Urinary bladder (tissue), 4 donors: ENCODE data around the gene CACNA1S. TPM values are rescaled to one million over a fixed set of nuclear protein-coding genes. Genes with fewer than 3 reads are reported as not detected.

Source experiments
- DNase-seq: peaks from one replicate; pipeline ENCODE4 v3.0.0-alpha.2; 2015; ENCODE audit errors: extremely low spot score
- H3K27ac ChIP-seq: one replicate; pipeline ENCODE4 v1.5.1; 2013; ENCODE audit warnings: low read depth, mild to moderate bottlenecking, moderate library complexity
- H3K36me3 ChIP-seq: one replicate; pipeline ENCODE4 v1.6.1; 2013; ENCODE audit warnings: mild to moderate bottlenecking, moderate library complexity; ENCODE audit not compliant: insufficient read depth
- H3K4me1 ChIP-seq: one replicate; pipeline ENCODE4 v1.6.1; 2013; ENCODE audit warnings: mild to moderate bottlenecking, moderate library complexity; ENCODE audit not compliant: insufficient read depth
- H3K4me3 ChIP-seq: one replicate; pipeline ENCODE4 v1.5.1; 2013; ENCODE audit warnings: low read depth, low read length
- WGBS: extraction: QIAGEN DNeasy Blood & Tissue Kit; methylation state at CpG from one replicate; pipeline ENCODE4 v1.1.7; 2013; 5-methylcytosine and 5-hydroxymethylcytosine counted together
- polyA plus RNA-seq: library from polyadenylated mRNA; stranded (reverse); fragments of 200-250 nt; gene quantifications from one replicate; pipeline ENCODE4 v1.2.3, GENCODE V29; 2013
- total RNA-seq: library from RNA; depleted of rRNA; stranded (reverse); fragments of >200 nt; gene quantifications from one replicate; pipeline ENCODE4 v1.2.3, GENCODE V29; 2014
- donor health status: healthy with polysubstance abuse.
- donor health status: healthy.

Gene CACNA1S
- total and polyA plus RNA-seq, 2 donors, result 1.9 TPM; not detected in 1

GRCh38 chr1:201088395-201088794 lies 23.8 kb downstream of the CACNA1S start:
- no peaks in the 10 kb centered on the region for H3K36me3 ChIP-seq
- H3K27ac ChIP-seq, result no peak overlapping the region
- DNase-seq, result no peak
- H3K4me1 ChIP-seq, result no peaks in the 10 kb centered on the region
- no peak overlapping the region for H3K4me3 ChIP-seq
- 59% methylated on average over 4 of the region's 4 CpGs for WGBS

- Histone ChIP-seq H3K27ac (no peak overlapping the region), H3K4me1 (no peaks in the 10 kb centered on the region), H3K36me3 (no peaks in the 10 kb centered on the region), H3K4me3 (no peak overlapping the region)
- DNase-seq, result no peak
- 76% methylated on average over 12 of the region's 12 CpGs for WGBS
These were observed 26.1 kb downstream of the CACNA1S start for GRCh38 chr1:201085902-201086735.

- 52% methylated on average over 6 of the region's 6 CpGs for WGBS
- DNase-seq, result no peak
- Histone ChIP-seq H3K4me3 (no peak overlapping the region), H3K36me3 (no peaks in the 10 kb centered on the region), H3K4me1 (no peaks in the 10 kb centered on the region), H3K27ac (no peak overlapping the region)
These were observed 27.9 kb downstream of the CACNA1S start for GRCh38 chr1:201084295-201084694.

- H3K36me3 ChIP-seq, result no peaks in the 10 kb centered on the region
- no peak for DNase-seq
- H3K4me1 ChIP-seq, result no peaks in the 10 kb centered on the region
- no peak overlapping the region for H3K27ac ChIP-seq
- 69% methylated on average over 3 of the region's 3 CpGs for WGBS
- no peak overlapping the region for H3K4me3 ChIP-seq
These were observed 28.5 kb downstream of the CACNA1S start for GRCh38 chr1:201083741-201084140.

- Histone ChIP-seq H3K36me3 (no peaks in the 10 kb centered on the region), H3K4me1 (no peaks in the 10 kb centered on the region), H3K27ac (no peak overlapping the region), H3K4me3 (no peak overlapping the region)
- 95% methylated on average over 3 of the region's 3 CpGs for WGBS
- DNase-seq, result no peak
These were observed 32.1 kb downstream of the CACNA1S start for GRCh38 chr1:201080135-201080534.

- Histone ChIP-seq H3K4me1 (no peaks in the 10 kb centered on the region), H3K36me3 (no peaks in the 10 kb centered on the region), H3K27ac (no peak overlapping the region), H3K4me3 (no peak overlapping the region)
- 93% methylated on average over 17 of the region's 17 CpGs for WGBS
- no peak for DNase-seq
These were observed 34.5 kb downstream of the CACNA1S start for GRCh38 chr1:201077736-201078135.

- H3K27ac ChIP-seq, result no peak overlapping the region
- no peaks in the 10 kb centered on the region for H3K36me3 ChIP-seq
- no peaks in the 10 kb centered on the region for H3K4me1 ChIP-seq
- DNase-seq, result no peak
- H3K4me3 ChIP-seq, result no peak overlapping the region
- 76% methylated on average over 7 of the region's 7 CpGs for WGBS
These were observed 35.1 kb downstream of the CACNA1S start for GRCh38 chr1:201077116-201077515.

GRCh38 chr1:201076092-201076491 lies 36.1 kb downstream of the CACNA1S start:
- Histone ChIP-seq H3K4me1 (no peaks in the 10 kb centered on the region), H3K27ac (no peak overlapping the region), H3K4me3 (no peak overlapping the region), H3K36me3 (no peaks in the 10 kb centered on the region)
- 87% methylated on average over 7 of the region's 7 CpGs for WGBS
- DNase-seq, result no peak

- no peak for DNase-seq
- no peak overlapping the region for H3K4me3 ChIP-seq
- no peaks in the 10 kb centered on the region for H3K4me1 ChIP-seq
- H3K27ac ChIP-seq, result no peak overlapping the region
- WGBS, result 96% methylated on average over 5 of the region's 5 CpGs
- H3K36me3 ChIP-seq, result no peaks in the 10 kb centered on the region
These were observed 38.2 kb downstream of the CACNA1S start for GRCh38 chr1:201074018-201074417.

- H3K4me1 ChIP-seq, result no peaks in the 10 kb centered on the region
- H3K27ac ChIP-seq, result no peak overlapping the region
- no peaks in the 10 kb centered on the region for H3K36me3 ChIP-seq
- no peak for DNase-seq
- 85% methylated on average over 6 of the region's 6 CpGs for WGBS
- no peak overlapping the region for H3K4me3 ChIP-seq
These were observed 39.3 kb downstream of the CACNA1S start for GRCh38 chr1:201072922-201073321.

GRCh38 chr1:201072149-201072548 lies 40.1 kb downstream of the CACNA1S start:
- Histone ChIP-seq H3K27ac (no peak overlapping the region), H3K36me3 (no peaks in the 10 kb centered on the region), H3K4me3 (no peak overlapping the region), H3K4me1 (no peaks in the 10 kb centered on the region)
- no peak for DNase-seq
- 75% methylated on average over 5 of the region's 5 CpGs for WGBS

- DNase-seq, result no peak
- Histone ChIP-seq H3K36me3 (no peaks in the 10 kb centered on the region), H3K4me3 (no peak overlapping the region), H3K4me1 (no peaks in the 10 kb centered on the region), H3K27ac (no peak overlapping the region)
- WGBS, result 84% methylated on average over 3 of the region's 3 CpGs
These were observed 42.6 kb downstream of the CACNA1S start for GRCh38 chr1:201069636-201070035.

- Histone ChIP-seq H3K4me1 (no peaks in the 10 kb centered on the region), H3K36me3 (no peaks in the 10 kb centered on the region), H3K27ac (no peak overlapping the region), H3K4me3 (no peak overlapping the region)
- WGBS, result 69% methylated on average over 4 of the region's 4 CpGs
- no peak for DNase-seq
These were observed 43.2 kb downstream of the CACNA1S start for GRCh38 chr1:201068976-201069375.

- no peaks in the 10 kb centered on the region for H3K36me3 ChIP-seq
- WGBS, result 87% methylated on average over 4 of the region's 4 CpGs
- H3K4me3 ChIP-seq, result no peak overlapping the region
- no peaks in the 10 kb centered on the region for H3K4me1 ChIP-seq
- no peak overlapping the region for H3K27ac ChIP-seq
- no peak for DNase-seq
These were observed 45.2 kb downstream of the CACNA1S start for GRCh38 chr1:201066986-201067385.
